ENCODE data around the gene ETV4.
A peak's percentile ranks its signal among the peaks of the same experiment; 100 is the strongest.
"Not testable (repeated sequence)": the region's sequence is repeated elsewhere in the genome, so short reads cannot be mapped to it uniquely, and the experiment has no call there.

The ETV4 gene

GRCh38 chr17:43543300-43543699 is 2.8 kb downstream of the ETV4 start:
- no peak for DNase-seq

GRCh38 chr17:43542859-43543258 is 3.3 kb downstream of the ETV4 start:
- no peak for DNase-seq

- DNase-seq: peak; percentile 33
Measured at GRCh38 chr17:43540821-43541674, 5.1 kb downstream of the ETV4 start.

- peak; percentile 77 for DNase-seq
Measured at GRCh38 chr17:43536236-43536992, 9.7 kb downstream of the ETV4 start.

GRCh38 chr17:43534909-43535308 is 11.2 kb downstream of the ETV4 start:
- DNase-seq: no peak

GRCh38 chr17:43533699-43534098 is 12.4 kb downstream of the ETV4 start:
- DNase-seq: no peak

- DNase-seq: no peak
Measured at GRCh38 chr17:43532581-43532980, 13.6 kb downstream of the ETV4 start.

- DNase-seq: no peak
Measured at GRCh38 chr17:43531955-43532354, 14.2 kb downstream of the ETV4 start.

GRCh38 chr17:43531082-43531378 is 15.1 kb downstream of the ETV4 start:
- DNase-seq: no peak

- DNase-seq: peak; percentile 96
Measured at GRCh38 chr17:43530288-43531081, 15.7 kb downstream of the ETV4 start.

GRCh38 chr17:43529947-43530287 is 16.2 kb downstream of the ETV4 start:
- no peak for DNase-seq

GRCh38 chr17:43528988-43529814 is 16.9 kb downstream of the ETV4 start:
- DNase-seq: no peak

- DNase-seq: no peak
Measured at GRCh38 chr17:43528319-43528987, 17.7 kb downstream of the ETV4 start.

- no peak for DNase-seq
Measured at GRCh38 chr17:43526886-43527648, 19.1 kb downstream of the ETV4 start.

- peak; percentile 37 for DNase-seq
Measured at GRCh38 chr17:43524945-43525575, 21.1 kb downstream of the ETV4 start.

GRCh38 chr17:43521389-43521788 is 24.8 kb downstream of the ETV4 start:
- no peak for DNase-seq

- peak; percentile 45 for DNase-seq
Measured at GRCh38 chr17:43517615-43518386, 28.3 kb downstream of the ETV4 start.

GRCh38 chr17:43517161-43517560 is 29.0 kb downstream of the ETV4 start:
- DNase-seq: no peak

GRCh38 chr17:43515656-43516055 is 30.5 kb downstream of the ETV4 start:
- no peak for DNase-seq

- not testable (repeated sequence) for DNase-seq
Measured at GRCh38 chr17:43511199-43511598, 34.9 kb downstream of the ETV4 start.

Measured in fibroblast of skin of abdomen (primary cell).